Astrocyte (in vitro differentiated cells and primary cell): ENCODE results near the gene CAMK2D.

Experiments
- CTCF ChIP-seq: IDR thresholded peaks from 2 replicates; pipeline ENCODE4 v1.5.1; 2011; ENCODE audit warnings: low read depth, mild to moderate bottlenecking, inconsistent platforms, low read length, moderate library complexity; ENCODE audit not compliant: insufficient read depth
- EZH2 ChIP-seq: IDR thresholded peaks from 2 replicates; pipeline ENCODE4 v1.6.1; 2012; ENCODE audit warnings: mild to moderate bottlenecking, low read length, inconsistent platforms; ENCODE audit not compliant: insufficient read depth

DNA sequence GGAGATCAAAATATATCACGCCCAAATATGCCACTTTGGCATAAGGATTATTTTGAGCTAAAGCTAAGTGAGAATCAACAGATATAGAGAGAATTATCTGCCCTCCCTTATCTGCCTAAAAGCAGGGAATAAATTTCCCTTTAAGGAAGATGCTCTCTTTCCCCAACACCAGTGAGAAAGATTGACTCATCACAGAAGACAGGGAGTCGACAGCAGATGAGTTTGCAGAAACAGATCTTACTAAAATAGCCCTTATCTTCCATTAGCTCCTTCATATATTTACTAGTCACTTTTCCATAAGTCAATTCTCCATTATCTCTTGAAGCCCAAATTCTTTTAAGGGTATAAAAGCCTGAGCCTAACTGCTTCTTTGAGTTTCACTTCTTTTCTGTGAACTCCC, 156.6 kb downstream of the CAMK2D start:
- no peak for TF ChIP-seq CTCF
- no peak for TF ChIP-seq EZH2
